GM12872 (cell line): ENCODE measurements around the gene C11orf91.

Experiments used
- CTCF ChIP-seq: IDR thresholded peaks from 3 replicates; pipeline ENCODE4 v1.5.1; 2011; ENCODE audit warnings: low read depth, mild to moderate bottlenecking, low read length, moderate library complexity; ENCODE audit not compliant: insufficient read depth

C11orf91 gene

GRCh38 chr11:33735271-33736147, 34.9 kb upstream of the C11orf91 start:
- 0 out of 3 replicates have a peak, but pooled peaks have one; percentile 11 for TF ChIP-seq CTCF

GRCh38 chr11:33734441-33735270, 34.0 kb upstream of the C11orf91 start:
- no peak for TF ChIP-seq CTCF

GRCh38 chr11:33733980-33734379, 33.4 kb upstream of the C11orf91 start:
- no peak for TF ChIP-seq CTCF

GRCh38 chr11:33731723-33732531, 31.3 kb upstream of the C11orf91 start:
- no peak for TF ChIP-seq CTCF

GRCh38 chr11:33730716-33731115, 30.1 kb upstream of the C11orf91 start:
- no peak for TF ChIP-seq CTCF

GRCh38 chr11:33725496-33725895, 24.9 kb upstream of the C11orf91 start:
- TF ChIP-seq CTCF = no peak
